GM10266 (cell line): Measurements from ENCODE around the gene ZNF576.
A peak's percentile ranks its signal among the peaks of the same experiment; 100 is the strongest.
"Not testable (repeated sequence)": the region's sequence is repeated elsewhere in the genome, so short reads cannot be mapped to it uniquely, and the experiment has no call there.

ENCODE experiments used
- DNase-seq: peaks from one replicate; pipeline ENCODE4 v3.0.0; 2012; ENCODE audit errors: extremely low spot score
- TF ChIP-seq, protein P1 (sequence below): IDR thresholded peaks from 2 replicates; pipeline ENCODE4 v1.5.1; 2012; ENCODE audit warnings: mild to moderate bottlenecking, low read depth; ENCODE audit not compliant: control insufficient read depth, insufficient read depth; ENCODE audit errors: missing control alignments

Gene ZNF576

DNA sequence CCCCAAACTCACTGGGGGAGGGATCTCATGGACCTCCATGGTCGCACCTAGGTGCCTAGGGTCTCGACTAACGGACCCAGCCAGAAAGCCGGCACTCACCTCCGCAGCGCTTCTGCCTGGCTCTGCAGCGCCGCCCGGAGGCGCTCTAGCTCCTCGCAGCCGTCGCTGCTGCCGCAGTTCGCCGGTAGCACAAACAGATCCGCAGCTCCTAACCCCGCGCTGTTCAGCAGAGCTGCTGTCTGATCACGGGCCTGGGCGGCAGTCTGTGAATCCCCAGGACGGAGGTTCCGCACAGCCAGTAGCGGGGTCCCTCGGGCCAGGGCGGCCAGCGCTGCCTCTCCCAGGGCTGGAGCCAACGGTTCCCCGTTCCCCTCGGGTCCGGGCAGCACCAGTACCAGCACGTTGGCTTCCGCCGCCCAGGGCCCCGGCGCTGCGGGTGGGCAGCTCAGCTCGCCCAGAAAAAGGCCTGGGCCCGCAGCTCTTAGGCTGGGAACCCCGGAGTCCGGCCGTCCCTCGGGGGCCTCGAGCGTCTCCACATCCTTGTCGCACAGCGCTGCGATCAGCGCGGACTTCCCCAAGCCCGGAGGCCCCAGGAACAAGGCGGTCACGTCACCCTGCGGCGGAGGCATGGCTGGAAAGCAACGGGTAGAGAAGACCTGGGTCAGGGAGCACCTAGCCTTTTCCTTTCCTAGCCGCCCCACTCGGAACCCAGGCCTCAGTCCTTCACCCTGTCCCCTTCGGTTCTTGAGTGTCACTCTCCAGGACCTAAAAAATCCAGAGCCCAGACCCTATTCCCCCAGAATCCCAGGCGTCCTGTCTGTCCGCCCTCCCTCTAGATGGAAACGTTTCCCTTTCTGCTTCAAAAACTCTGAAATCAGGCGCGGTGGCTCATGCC is 1.4 kb upstream of the ZNF576 start:
- peak; percentile 76 for DNase-seq
- TF ChIP-seq, protein P1, sequence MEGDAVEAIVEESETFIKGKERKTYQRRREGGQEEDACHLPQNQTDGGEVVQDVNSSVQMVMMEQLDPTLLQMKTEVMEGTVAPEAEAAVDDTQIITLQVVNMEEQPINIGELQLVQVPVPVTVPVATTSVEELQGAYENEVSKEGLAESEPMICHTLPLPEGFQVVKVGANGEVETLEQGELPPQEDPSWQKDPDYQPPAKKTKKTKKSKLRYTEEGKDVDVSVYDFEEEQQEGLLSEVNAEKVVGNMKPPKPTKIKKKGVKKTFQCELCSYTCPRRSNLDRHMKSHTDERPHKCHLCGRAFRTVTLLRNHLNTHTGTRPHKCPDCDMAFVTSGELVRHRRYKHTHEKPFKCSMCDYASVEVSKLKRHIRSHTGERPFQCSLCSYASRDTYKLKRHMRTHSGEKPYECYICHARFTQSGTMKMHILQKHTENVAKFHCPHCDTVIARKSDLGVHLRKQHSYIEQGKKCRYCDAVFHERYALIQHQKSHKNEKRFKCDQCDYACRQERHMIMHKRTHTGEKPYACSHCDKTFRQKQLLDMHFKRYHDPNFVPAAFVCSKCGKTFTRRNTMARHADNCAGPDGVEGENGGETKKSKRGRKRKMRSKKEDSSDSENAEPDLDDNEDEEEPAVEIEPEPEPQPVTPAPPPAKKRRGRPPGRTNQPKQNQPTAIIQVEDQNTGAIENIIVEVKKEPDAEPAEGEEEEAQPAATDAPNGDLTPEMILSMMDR, result peak; percentile 95

DNA sequence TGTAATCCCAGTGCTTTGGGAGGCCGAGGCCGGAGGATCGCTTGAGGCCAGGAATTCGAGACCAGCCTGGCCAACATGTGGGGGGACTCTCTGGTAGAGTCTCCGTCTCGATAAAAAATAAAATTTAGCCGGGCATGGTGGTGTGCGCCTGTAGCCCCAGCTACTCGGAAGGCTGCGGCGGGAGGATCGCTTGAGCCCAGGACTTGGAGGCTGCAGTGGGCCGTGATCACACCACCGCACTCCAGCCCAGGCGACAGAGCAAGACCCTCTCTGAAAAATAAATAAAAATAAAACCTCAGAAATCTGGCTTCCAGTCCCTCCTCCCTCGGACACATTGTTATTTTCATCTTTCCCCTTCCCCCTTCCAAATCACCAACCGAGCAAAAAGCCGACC is 793 bp upstream of the ZNF576 start:
- TF ChIP-seq, protein P1, result no peak
- no peak for DNase-seq

DNA sequence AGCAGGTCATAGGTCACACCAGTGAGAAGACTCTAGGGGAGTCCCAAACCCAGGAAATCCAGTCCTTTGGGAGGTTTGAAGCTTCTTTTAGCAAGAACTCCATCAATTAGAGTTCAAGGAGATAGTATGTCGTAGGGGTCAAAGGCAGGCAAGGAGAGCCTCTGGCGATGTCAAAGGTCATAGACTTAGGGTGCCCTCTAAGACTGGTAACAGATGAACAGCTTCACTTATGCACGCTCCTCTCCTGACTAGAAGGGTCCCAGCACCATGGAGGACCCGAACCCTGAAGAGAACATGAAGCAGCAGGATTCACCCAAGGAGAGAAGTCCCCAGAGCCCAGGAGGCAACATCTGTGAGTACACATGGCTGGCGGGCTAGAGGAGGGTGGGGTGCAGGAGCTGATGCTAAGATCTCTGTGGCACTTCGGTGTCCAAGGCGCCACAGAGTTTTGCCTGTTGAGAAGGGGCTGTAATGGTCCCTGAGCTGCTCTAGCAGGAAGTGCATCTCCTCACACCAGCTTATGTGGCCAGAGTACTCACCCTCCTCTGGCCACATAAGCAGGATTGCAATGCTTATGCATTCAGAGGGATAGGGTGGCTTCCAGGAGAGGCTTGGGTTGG is 557 bp downstream of the ZNF576 start:
- TF ChIP-seq, protein P1, result no peak
- no peak for DNase-seq

DNA sequence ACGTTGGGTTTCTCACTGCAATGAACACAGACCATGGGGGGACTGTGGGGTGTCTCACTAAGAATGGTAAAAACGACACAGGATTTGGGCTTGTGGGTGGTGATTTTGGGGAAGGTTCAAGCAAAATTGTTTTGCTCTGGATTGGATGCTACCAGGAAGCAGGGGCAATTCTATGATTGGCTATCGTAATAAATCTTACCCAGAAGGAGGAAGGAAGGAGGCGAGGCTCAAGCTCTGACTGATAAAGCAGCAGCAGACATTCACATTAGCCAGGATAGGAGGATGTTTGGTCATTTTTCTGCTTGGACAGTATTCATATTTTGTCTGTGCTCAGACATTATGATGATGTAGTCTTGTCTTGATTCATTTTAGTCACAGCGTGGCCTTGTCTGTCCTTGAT is 1.5 kb downstream of the ZNF576 start:
- DNase-seq, result no peak
- TF ChIP-seq, protein P1, result no peak

DNA sequence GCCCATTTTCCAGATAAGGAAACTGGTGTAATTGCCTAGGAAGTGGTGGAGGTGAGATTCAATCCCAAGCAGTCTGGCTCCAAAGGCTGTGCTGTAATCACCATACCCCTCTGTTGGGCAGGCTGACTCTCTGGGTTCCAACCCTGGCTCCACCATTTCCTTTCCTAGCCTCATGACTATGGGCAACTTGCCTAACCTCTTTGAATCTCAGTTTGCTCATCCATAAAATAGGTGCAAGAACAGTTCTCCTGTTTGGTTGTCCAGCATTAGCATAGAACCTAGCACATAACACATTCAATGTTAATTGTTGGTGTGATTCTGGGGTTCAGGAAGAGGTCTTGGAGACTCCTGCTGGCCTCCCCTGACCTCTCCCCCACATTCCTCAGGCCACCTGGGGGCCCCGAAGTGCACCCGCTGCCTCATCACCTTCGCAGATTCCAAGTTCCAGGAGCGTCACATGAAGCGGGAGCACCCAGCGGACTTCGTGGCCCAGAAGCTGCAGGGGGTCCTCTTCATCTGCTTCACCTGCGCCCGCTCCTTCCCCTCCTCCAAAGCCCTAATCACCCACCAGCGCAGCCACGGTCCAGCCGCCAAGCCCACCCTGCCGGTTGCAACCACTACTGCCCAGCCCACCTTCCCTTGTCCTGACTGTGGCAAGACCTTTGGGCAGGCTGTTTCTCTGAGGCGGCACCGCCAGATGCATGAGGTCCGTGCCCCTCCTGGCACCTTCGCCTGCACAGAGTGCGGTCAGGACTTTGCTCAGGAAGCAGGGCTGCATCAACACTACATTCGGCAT is 2.2 kb downstream of the ZNF576 start:
- no peak for DNase-seq
- TF ChIP-seq, protein P1, result no peak

DNA sequence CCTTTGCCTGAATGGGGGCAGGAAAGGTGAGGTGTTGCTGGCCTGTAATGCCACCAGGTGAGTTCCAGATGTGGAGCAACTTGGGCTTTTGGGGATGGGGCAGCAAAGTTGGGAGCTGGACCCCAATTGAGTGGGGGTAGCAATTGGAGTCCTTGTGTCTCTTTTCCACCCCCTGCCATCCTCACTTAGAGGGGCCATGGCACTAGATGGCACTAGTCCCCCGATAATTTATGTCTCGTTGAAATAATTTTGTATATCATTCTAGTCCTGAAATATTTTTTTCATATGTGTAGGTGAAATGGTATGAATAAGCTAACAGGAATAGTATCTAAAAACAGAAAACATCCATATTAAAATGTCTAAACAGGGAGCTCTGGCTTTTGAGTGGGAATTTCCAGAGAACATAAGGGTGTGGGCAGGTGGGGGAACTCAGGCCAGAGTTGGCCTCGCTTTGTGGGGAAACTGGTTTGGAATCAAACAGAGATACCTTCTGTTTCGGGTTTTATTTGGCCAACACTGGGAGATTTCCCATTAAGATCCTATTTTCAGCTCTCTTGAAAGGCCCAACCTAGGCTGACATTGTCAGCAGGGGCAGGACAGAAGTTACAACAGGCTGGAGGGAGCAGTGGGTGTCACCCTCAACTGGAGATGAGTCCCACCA is 3.4 kb downstream of the ZNF576 start:
- no peak for DNase-seq
- TF ChIP-seq, protein P1, result no peak

DNA sequence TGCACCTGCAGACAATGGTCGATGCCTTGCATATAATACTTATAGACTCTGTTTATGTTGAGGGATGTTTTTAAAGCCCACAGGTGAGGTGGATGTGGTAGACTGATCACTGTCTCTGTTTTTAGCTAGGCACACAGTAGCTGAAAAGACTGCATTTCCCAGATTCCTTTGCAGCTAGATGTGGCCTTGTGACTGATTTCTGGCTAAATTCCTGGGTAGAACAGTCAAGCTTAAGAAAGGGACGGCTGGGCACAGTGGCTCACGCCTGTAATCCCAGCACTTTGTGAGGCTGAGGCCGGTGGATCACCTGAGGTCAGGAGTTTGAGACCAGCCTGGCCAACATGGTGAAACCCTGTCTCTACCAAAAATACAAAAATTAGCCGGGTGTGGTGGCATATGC is 3.9 kb downstream of the ZNF576 start:
- not testable (repeated sequence) for DNase-seq
